ENCODE data around the gene C2CD3.
"Not testable (repeated sequence)": the region's sequence is repeated elsewhere in the genome, so short reads cannot be mapped to it uniquely, and the experiment has no call there.

The C2CD3 gene

DNA sequence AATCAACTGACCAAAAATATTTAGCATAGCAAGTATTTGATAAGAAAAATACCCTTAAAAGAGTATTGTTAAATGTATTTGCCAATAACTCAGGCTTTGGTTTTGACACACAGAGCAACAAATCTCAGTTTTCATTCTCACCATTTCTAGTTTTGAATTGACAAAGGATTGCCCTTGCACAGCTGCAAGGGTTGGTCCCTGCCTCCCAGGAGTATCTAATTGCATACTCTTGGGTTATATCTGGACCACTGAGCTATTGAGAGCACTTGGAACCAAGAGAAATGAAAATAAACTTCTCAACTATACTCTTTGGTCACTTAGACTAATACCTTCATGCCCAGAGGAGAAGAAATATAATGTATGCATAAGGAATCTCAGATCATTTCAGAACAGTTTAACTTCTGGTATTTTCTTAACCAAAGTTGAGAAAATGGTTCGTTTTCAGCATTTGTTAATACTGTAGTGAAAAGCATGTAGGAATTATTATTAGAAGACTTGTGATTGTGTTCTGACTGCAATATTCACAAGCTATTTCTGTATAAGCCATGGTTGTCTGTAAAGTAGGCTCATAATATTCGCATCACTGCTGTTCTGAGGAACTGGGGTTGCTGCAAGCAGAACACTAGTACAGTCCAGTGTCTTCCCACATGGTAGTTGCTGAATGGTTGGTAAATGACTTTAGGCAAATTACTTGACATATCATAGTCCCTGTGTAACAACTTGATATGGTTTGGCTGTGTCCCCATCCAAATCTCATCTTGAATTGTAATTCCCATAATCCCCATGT lies 7.9 kb downstream of the C2CD3 start:
- no peak for DNase-seq (ENCODE audit: low spot score)

DNA sequence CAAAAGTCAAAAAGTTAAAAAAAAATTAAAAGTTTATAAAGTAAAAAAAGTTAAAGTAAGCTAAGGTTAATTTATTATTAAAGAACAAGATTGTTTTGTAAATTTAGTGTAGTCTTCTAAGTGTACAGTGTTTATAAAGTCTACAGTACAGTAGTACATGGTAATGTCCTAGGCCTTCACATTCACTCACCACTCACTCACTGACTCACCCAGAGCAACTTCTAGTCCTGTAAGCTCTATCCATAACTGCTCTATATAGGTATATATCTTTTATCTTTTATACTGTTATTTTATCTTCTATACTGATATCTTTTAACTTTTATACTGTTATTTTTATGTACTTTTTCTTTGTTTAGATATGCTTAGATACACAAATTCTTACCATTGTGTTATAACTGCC lies 11.2 kb downstream of the C2CD3 start:
- no peak for DNase-seq (ENCODE audit: low spot score)

DNA sequence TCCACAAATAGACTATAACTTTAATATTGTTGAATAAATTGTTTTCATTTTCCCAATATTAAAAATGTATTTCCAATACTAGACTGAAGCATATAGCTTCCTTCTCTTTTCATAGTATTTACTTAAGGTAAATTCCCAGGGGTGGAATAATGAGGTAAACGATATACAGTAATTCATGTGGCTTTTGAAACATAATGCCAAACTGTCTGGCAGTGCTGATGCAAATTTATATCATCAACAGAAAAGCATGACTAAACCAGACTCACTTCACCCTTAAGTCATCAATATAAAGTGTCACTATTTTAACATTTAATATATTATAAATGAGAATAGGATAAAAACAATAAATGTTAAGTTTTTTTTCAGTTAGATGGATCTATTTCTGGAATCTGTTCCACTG lies 13.6 kb downstream of the C2CD3 start:
- DNase-seq (ENCODE audit: low spot score): no peak

DNA sequence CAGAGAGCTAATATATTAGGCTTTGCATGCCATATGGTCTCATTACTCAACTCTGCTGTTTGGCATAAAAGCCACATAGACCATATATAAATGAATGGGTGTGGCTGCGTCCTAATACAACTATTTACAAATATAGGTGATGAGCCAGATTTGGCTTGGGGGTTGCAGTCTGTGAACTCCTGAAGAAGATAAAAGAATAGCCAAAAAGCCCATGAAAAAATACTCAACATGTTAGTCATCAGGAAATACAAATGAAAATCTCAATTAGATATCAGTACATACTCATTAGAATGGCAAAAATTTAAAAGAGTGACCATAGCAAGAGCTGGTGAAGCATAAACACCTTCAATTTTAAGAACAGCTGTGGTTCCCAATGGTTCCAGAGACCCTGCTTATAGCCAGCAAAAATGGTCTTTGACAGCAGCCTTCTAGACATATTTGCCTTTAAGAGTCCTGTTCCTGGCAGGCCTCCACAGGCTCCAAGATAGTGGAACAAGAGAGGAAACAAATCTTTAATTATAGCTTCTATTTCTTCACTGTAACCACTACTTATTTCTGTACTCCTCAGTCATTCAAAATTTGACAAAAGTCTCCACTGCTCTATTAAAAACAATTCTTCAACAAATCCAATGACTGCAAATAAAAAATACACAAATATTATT lies 16.1 kb downstream of the C2CD3 start:
- DNase-seq (ENCODE audit: low spot score): peak; percentile 44

DNA sequence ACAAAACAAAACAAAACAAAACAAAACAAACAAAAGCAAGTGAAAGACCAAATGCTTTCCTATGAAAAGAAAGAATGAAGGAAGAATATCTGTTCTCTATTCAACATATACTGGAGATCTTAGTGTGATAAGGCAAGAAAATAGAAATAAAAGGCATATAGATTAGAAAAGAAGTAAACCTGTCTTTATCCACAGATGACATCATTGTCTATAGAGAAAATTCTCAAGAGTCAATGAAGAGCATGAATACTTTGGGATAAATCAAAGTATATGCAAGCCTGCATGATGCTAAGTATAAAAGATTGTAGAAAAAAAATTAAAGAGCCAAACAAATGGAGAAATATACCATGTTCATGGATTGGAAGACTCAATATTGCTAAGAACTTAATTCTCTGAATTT lies 17.6 kb downstream of the C2CD3 start:
- DNase-seq (ENCODE audit: low spot score): no peak

DNA sequence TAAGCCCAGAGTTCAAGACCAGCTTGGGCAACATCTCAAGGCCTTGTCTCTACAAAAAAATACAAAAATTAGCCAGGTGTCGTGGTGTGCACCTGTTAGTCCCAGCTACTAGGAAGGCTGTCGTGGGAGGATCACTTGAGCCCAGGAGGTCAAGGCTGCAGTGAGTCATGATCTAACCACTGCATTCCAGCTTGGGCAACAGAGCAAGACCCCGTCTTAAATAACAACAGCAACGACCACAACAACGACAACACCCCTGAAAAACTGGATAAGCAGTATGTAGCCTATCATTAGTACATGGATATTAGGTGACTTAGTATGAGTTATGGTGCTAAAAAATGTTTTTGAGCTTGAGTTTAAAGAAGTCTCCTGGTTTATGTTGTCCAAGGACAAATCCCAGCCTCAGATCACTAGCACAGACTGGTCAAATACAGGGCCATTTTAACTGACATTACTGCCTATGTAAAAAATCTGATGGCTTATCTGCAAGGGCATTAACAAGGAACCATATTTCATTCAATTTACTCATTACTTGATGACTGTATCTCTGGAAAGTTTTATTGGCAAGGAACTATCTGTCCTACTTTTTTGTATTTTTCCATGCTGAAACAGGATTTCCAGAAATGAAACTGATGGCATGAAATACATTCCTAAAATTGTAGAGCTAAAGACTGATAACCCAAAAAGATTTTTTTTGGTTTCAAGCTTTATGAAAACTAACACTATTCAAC lies 23.4 kb downstream of the C2CD3 start:
- DNase-seq (ENCODE audit: low spot score): peak; percentile 91

DNA sequence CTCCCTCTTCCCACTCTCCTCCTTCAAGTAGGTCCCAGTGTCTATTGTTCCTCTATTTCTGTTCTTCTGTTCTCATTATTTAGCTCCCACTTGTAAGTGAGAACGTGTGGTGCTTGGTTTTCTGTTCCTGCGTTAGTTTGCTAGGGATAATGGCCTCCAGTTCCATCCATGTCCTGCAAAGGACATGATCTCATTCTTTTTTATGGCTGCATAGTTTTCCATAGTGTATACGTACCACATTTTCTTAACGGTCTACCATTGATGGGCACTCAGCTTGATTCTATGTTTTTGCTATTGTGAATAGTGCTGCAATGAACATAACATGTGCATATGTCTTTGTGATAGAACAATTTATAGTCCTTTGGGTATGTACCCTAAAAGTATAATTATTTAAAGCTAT lies 26.2 kb downstream of the C2CD3 start:
- DNase-seq (ENCODE audit: low spot score): no peak

DNA sequence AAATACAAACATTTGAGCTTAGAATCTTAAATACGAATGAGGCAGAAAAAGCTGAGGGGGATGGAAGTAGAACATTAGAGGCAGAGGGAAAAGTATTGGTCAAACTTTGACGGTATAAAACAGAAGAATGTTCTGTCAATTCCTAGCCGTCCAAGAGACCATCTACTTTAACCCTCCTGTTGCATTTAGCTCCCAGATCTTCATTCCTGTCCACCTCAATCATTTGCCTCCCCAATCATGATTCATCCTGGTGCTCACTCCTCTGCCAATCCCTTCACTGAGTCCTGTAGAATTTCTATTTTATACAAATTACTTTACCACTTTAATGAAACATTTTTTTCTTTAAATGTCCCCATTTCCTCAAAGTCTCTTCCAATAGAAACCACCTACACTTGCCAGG lies 28.2 kb downstream of the C2CD3 start:
- DNase-seq (ENCODE audit: low spot score): peak; percentile 53

DNA sequence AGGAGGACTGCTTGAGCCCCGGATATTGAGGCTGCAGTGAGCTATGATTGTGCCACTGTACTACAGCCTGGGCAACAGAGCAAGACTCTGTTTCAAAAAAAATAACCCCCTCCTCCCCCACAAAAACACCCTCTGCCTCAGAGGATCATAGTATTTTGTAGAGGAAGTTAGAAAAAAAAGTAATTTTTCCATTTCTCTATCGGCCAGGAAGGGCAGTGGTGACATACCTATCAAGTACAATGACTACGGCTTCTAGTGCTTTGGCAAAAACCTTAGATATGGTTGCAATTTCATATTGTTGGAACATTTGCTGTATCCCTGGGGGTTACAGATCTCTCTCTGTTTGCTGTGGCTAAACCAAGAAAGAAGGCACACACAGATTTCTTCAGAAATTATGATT lies 28.9 kb downstream of the C2CD3 start:
- DNase-seq (ENCODE audit: low spot score): no peak

DNA sequence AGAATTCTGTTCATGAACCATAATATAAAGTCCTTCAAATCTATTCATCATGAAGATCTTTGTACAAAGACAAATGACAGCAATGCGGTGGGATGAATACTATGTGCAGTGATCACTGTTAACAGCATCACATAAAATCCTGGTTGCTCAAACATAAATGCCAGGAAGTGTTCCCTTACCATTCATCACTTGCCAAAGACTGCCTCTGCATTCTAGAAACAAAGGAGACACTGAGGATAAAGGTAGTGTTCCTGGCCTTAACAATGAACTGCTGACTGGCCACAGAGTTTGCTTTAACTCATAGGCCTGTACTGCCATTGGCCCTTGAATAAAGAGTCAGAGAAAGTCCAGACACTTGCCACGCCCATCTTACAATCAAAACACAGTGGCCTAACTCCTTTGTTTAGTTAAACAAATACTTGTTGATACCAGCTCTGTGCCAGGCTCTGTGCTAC lies 29.5 kb downstream of the C2CD3 start:
- peak; percentile 48 for DNase-seq (ENCODE audit: low spot score)

DNA sequence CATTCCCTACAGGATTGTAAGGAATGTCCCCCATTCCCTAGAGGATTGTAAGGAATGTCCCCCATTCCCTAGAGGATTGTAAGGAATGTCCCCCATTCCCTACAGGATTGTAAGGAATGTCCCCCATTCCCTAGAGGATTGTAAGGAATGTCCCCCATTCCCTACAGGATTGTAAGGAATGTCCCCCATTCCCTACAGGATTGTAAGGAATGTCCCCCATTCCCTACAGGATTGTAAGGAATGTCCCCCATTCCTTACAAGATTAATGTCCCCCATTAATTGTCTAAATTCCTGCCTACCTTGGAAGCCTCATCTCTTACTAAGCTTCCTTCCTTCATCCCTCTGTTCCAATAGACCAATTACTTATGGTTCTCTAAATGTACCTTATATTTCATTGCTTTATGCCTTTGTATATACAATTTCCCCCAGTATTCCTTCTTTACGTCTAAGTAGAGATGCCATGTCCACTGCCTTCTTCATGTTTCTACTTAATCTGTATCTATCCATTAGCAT lies 30.8 kb downstream of the C2CD3 start:
- not testable (repeated sequence) for DNase-seq (ENCODE audit: low spot score)

DNA sequence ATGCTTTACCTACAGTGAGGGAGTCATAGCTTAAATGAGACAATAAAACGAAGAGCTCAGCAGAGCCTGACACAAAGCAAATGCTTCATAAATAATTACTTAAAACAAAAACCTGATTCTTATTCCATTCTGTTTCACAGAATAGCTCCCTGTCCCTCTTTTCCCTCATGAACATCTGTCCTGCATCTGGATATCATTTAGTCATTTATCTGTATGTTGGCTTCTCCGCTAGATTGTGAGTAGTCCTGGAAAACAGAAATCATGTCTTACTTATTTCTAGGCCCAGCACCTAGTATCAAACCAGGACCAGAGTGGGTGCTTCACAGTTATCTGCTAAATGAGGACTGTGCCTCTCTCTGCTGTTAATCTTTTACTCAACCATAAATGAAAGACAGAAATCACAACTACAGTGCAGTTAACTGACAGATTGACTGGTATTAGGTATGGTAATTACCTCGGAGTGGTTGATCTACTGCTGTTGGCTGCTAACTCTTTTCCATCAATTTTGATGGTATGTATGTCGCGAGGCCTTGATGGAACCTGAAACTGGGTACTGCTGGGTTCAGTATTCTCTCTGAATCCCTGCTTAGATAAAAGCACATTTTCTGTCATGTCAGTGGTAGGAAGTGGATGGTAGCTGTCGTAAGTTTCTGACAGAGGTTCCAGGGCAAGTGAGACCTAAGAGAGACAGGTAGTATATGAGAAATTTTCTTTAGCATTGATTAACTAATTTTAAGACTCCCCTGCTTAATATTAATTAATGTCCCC lies 31.5 kb downstream of the C2CD3 start:
- peak; percentile 45 for DNase-seq (ENCODE audit: low spot score)

DNA sequence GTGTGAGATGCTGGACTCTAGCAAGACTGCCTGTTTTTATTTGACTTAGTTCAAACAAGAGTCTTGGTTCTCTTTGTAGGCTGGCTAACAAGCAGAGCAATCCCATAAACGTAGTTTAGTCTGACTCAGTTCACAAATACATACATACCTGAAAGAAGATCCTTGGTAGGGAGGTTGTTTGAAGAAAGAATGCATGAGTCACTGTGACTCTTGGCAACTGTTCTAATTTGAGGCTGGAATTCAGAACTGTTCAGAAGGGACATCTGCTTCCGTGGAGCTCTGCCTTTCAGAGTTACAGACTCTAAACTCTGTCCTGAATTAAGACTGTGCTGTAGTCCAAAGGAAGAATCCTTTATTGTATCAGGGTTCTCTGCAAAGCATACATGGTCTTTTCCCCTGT lies 32.2 kb downstream of the C2CD3 start:
- DNase-seq (ENCODE audit: low spot score): peak; percentile 96

DNA sequence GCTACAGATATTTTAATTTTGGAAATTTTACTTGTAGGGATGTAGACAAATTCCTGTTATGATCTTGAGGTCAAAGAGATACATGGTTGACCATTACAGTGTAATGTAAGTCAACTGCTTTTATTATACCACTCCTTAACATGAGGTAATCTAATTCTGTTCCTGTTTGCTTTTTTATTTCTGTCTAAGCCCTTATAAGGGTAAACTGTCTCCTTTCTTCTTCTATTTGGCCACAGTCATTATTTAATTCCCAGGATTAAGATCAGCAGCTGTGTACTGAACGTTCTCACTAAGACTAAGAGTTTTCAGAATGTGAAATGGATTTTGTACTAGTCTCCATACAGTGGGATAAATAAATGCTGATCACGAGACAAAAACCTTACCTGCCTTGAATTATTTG lies 32.8 kb downstream of the C2CD3 start:
- DNase-seq (ENCODE audit: low spot score): peak; percentile 13

DNA sequence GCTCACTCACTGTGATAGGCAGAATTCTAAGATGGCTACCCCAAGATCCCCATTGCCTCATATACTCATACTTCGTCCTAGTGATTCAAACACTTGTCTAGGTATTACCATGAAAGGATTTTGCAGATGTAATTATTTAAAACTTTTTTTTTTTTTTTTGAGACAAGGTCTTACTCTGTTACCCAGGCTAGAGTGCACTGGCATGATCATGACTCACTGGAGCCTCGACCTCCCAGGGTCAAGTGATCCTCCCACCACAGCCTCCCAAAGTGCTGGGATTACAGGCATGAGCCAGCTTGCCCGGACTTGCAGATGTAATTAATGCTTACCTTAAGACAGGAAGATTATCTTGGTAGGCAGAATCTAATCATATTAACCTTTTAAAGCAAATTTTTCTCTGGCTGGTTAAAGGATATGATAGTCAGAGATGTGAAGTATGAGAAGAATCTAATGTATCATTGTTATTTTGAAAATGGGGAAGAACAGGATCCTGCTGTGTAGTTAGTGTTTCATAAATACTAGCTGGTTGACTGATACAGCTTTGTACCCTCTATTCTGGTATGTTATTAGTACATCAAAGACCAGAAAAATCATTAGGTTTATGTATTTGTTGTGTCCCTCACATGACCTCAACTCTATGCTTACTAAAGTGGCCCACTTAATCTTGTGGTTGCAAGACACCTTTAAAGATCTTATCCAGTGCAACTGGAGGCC lies 35.5 kb downstream of the C2CD3 start:
- DNase-seq (ENCODE audit: low spot score): peak; percentile 78

DNA sequence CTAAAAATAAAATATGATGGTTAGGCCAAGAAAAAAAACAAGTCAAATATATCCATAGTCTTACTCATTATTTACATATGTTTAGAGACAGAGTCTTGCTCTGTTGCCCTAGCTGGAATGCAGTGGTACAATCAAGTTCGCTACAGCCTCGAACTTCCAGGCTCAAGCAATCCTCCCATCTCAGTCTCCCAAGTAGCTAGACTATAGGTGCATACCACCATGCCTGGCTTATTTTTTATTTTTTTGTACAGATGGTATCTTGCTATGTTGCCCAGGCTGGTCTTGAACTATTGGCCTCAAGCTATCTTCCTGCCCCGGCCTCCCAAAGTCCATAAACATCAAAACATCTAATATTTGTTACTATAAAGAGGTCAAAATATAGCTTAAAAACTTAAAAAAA lies 36.1 kb downstream of the C2CD3 start:
- no peak for DNase-seq (ENCODE audit: low spot score)

DNA sequence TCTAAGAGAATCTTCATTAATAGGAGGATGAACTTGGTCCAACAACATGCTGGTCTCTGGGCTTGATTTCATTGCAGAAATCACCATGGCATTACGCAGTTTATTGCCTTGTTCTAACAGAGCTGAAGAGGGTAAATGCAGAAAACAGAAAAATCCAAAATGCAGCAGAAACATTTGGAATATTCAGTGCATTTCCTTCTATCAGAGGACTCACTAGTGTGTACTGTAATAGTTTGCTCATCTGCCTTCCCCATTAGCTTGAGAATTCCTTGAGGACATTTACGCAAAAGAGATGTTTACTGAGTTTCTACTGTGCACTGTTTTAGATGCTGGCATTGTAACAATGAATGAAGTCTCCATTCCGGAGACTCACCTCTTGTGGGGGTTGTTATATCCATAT lies 37.4 kb downstream of the C2CD3 start:
- no peak for DNase-seq (ENCODE audit: low spot score)

DNA sequence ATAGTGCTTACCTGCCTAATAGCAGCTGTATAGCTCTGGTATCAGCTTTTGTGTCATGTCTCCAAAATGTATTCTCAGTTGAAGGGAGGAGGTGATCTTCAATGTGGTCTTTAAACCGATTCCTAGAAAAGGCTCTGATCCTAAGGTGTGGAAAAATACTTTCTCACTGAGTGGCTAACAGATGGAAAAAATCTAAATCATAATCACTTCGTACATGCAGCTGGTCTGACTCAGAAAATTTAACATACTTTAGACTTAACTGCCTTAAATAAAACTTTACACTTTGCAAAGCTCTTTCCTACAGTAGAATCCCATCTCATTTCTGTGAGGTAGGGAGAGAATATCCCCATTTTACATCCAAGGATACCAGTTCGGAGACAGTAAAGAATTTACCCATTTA lies 38.0 kb downstream of the C2CD3 start:
- DNase-seq (ENCODE audit: low spot score): no peak

DNA sequence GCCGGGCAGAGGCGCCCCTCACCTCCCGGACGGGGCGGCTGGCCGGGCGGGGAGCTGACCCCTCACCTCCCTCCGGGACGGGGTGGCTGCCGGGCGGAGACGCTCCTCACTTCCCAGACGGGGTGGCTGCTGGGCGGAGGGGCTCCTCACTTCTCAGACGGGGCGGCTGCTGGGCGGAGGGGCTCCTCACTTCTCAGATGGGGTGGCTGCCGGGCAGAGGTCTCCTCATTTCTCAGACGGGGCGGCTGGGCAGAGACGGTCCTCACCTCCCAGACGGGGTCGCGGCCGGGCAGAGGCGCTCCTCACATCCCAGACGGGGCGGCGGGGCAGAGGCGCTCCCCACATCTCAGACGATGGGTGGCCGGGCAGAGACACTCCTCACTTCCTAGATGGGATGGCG lies 41.7 kb downstream of the C2CD3 start:
- DNase-seq (ENCODE audit: low spot score): not testable (repeated sequence)

DNA sequence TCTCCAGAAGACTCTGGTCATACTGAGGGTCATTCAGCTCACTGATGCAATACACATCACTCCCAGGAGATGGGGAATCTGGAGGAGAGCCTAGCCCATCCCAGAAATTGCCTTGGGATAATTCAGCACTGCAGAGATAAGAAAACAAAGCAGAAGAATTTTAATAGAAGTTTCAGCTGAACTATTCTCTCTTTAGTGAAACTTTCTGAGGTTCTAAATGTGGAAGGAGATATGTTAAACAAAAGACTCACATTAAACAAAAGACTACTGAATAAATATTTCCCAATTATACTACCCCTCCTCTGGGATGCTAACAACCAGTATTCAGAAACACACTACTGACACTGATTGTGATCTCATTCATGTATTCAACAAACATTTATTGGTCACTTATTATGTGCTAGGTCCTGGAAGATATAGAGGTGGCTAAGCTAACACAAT lies 47.8 kb downstream of the C2CD3 start:
- DNase-seq (ENCODE audit: low spot score): no peak

DNA sequence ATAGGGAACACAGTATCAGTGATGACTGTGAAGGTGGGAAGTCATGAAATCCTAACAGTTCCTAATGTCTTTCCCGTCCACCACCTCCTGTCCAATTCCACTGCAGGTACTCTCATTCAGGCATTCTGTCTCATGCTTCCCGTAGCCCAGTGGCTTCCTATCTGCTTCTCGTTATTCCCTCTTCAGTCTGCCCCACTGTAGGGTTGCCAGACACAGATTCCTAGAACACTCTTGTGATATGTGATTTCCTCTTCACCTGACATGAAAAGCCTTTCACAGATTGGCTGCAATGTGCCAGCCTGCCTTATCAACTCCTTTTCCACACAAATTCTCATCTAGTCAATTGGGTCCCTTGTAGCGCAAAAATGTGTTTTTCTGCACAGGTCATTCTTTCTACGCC lies 49.0 kb downstream of the C2CD3 start:
- no peak for DNase-seq (ENCODE audit: low spot score)

All from kidney tubule cell (primary cell).